Measurements from ENCODE around the gene DUSP3. TPM values are rescaled to one million over a fixed set of nuclear protein-coding genes. Genes with fewer than 3 reads are reported as not detected.

The DUSP3 gene
- total and polyA plus RNA-seq, 10 of the 15 experiments (the other 5 are each of a cell fraction or from before 2014, with no cell fraction given): 1.5 to 12.1 (median 3.8) TPM

- TF ChIP-seq ATF7 (IDR thresholded peaks at IDR 0.05; ENCODE audit: low read depth) (no peak), YBX1 (IDR thresholded peaks at IDR 0.05) (no peak), POLR2A (IDR thresholded peaks at IDR 0.05; ENCODE audit: low read depth, low read length) (no peak), RCOR1 (conservative IDR thresholded peaks at IDR 0.05; ENCODE audit: low read depth, low read length) (no peak), NFYB (IDR thresholded peaks at IDR 0.05; ENCODE audit: insufficient read depth, low read depth, low read length) (no peak), BCL11A (IDR thresholded peaks at IDR 0.05; ENCODE audit: low read depth, low read length) (no peak)
Measured at GRCh38 chr17:43734376-43734775, 44.4 kb downstream of the DUSP3 start (continued).

GRCh38 chr17:43733956-43734355, 44.8 kb downstream of the DUSP3 start:
- CTCF ChIA-PET: no interaction called here

More at GRCh38 chr17:43733956-43734355, 44.8 kb downstream of the DUSP3 start:
- Histone ChIP-seq H3K27me3 (replicated peaks in 1 of 2; ENCODE audit: control insufficient read depth in 2 of 2, insufficient read depth in 2 of 2, low read length in 1 of 2) (peaks cover 0 to 4% of the 10 kb centered on the region in 2 experiments; a peak in 1 of 4 replicates), H3K36me3 (ENCODE audit: control insufficient read depth in 2 of 2, insufficient read depth in 2 of 2, low read length in 1 of 2) (no peaks in the 10 kb centered on the region), H3K4me3 (no peak overlapping the region), H2AFZ (ENCODE audit: control insufficient read depth, low read depth, low read length) (no peak overlapping the region), H3K9ac (ENCODE audit: control insufficient read depth, insufficient read depth, low read length) (no peak overlapping the region), H3K79me2 (ENCODE audit: control insufficient read depth, insufficient read depth, low read length) (no peaks in the 10 kb centered on the region), H3K4me2 (ENCODE audit: control insufficient read depth, insufficient read depth) (no peak overlapping the region), H3K9me3 (replicated peaks; ENCODE audit: control insufficient read depth, insufficient read depth, low read length) (no peaks in the 10 kb centered on the region), H3K27ac (ENCODE audit: control insufficient read depth, insufficient read depth) (no peak overlapping the region), H4K20me1 (ENCODE audit: control insufficient read depth, insufficient read depth) (no peaks in the 10 kb centered on the region), H3K4me1 (ENCODE audit: control insufficient read depth, insufficient read depth, low read length) (no peaks in the 10 kb centered on the region)
- ATAC-seq (no peak), DNase-seq (ENCODE audit: low read depth, low spot score) (no peak), FAIRE-seq (no peak)
- intact Hi-C loops (cut with micrococcal nuclease; ENCODE audit: unreplicated experiment) (no loop called here), in situ Hi-C loops (cut with MboI) (no loop called here)
- SMC1A ChIA-PET (ENCODE audit: uncharacterized antibody, unreplicated experiment): interaction anchor here (1.0 kb wide), 1 partner anchor 19 kb away, joined by 4 read pairs; no protein-coding TSS in a partner anchor
- TF ChIP-seq HSF1 (IDR thresholded peaks at IDR 0.05; ENCODE audit: low read depth, low read length) (no peak), PBX3 (IDR thresholded peaks at IDR 0.05; ENCODE audit: insufficient replicate concordance, low read depth, low read length) (no peak), IRF4 (IDR thresholded peaks at IDR 0.05; ENCODE audit: low read depth, low read length) (no peak), JUND (IDR thresholded peaks at IDR 0.05; ENCODE audit: low read depth, low read length) (no peak), SIX5 (IDR thresholded peaks at IDR 0.05; ENCODE audit: low read depth, low read length, severe bottlenecking) (no peak), RELA (IDR thresholded peaks at IDR 0.05; ENCODE audit: borderline replicate concordance, partially characterized antibody) (no peak)
- RAD21 ChIA-PET (ENCODE audit: unreplicated experiment): no interaction called here
- no TSS peak for BruUV-seq (replicated peaks)
- POLR2A ChIA-PET: no interaction called here
- WGBS (ENCODE audit: insufficient coverage, insufficient replicate concordance, low lambda C conversion rate, missing lambda C conversion rate): 0% methylated on average over 1 of the region's 1 CpG
